ENCODE measurements around the gene TYMS.
"Not testable (repeated sequence)": the region's sequence is repeated elsewhere in the genome, so short reads cannot be mapped to it uniquely, and the experiment has no call there.

Gene TYMS

DNA sequence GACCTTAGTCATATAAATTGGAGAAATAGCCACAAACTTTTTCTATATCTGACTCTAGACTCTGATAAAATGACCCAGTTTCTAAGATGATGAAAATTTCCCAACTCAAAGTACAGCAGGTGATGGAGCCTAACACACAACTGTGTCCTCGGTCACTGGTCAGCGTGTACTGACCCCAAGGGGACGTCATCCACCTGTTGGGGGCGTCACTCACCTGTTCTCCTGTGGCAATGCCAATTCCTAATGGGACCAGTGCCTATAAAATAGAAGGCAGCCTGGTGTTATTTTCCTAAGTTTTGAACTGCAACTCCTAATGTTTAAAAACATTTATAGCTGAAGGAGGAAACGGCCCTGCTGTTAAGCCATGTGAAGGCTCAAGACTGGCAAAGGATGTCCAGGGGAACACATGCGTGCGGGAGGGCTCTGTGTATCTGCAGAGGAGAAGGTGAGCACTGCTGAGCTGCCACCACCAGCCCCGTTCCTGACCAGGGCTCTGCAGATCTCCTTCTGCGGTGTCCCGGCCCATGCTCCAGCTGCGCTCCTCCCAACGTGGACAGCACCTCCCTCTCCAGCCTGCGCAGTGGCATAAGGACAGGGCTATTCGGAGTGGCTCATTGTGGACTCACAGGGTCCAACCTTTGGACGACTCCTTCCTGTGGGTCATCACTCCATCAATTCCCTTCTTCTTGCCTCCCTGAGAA, 21.2 kb downstream of the TYMS start:
- DNase-seq (ENCODE audit: low read depth) = no peak

DNA sequence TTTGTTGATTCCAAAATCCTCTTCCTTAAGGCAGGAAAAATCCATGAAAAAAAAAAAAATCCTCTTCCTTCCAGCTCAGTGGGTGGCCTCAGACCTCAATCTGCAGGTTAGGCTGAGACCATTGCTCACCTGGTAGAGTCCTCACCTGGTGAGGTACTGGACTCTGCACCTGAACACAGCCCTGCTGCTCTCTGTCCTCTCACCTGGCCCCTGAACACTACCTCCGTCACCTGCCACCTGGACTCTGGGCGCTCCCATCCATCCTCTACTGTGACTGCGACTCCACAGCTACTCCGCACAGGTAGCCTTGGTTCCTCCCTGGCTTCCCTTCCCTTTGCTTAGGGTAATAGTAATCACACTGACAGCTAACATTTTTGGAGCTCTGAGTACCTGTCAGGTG, 22.1 kb downstream of the TYMS start:
- DNase-seq (ENCODE audit: low read depth) = no peak

DNA sequence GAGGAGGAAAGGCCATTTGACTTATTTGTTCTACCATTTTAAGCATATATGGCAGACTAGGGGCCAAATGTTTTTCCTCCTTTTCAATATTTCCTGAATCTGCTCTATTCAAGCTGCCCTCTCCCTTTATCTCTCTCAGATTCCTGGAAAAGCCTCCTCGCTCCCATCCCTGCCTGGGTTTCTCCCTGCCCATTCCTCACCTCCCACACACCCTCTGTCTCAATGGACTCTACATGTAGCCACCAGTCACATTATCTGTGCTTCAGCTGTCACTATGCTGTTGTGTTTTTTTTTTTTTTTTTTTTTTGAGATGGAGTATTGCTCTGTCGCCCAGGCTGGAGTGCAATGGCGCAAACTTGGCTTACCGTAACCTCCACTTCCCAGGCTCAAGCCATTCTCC, 22.9 kb downstream of the TYMS start:
- DNase-seq (ENCODE audit: low read depth) = no peak

DNA sequence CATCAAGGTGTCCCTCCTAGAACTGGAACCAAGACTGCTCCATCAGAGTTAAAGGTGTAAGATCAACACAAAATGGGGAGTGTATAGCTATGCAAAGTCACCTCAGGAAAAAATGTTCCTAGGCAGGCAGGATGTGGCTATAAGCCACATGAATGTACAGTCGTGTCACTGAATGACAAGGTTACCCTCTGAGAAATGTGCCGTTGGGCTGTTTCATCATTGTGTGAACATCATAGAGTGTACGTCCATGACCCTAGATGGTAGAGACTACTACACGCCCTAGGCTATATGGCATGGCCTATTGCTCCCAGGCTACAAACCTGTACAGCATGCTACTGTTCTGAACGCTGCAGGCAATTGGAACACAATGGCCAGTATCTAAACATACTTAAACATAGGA, 24.5 kb downstream of the TYMS start:
- DNase-seq (ENCODE audit: low read depth) = no peak

DNA sequence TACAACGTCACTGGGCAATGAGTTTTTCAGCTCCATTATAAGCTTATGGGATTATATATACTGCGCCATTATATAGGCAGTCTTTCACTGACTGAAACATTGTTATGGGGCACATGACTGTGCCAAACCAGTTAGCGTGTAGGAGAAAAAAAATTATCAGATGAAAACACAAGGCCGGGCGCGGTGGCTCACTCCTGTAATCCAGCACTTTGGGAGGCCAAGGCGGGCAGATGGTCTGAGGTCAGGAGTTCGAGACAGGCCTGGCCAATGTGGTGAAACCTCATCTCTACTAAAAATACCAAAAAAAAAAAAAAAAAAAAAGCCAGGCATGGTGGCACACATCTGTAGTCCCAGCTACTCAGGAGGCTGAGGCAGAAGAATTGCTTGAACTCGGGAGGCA, 25.0 kb downstream of the TYMS start:
- not testable (repeated sequence) for DNase-seq (ENCODE audit: low read depth)

DNA sequence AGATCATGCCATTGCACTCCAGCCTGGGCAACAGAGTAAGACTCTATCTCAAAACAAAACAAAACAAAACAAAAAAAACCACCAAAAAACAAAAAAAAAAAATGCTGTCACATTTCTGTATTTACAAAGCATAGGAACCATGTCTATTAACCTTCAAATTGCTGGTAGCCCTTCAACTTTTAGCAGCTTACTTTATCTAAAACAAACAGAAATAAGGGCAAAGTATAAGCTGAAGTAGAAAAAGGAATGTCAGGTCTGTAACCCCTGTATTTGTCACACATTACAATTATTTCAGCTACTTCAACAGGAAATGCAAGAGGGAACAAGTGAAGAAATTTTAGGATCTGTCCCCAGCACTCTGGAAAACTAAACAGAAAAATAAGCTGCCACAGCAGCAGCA, 25.4 kb downstream of the TYMS start:
- DNase-seq (ENCODE audit: low read depth) = no peak

DNA sequence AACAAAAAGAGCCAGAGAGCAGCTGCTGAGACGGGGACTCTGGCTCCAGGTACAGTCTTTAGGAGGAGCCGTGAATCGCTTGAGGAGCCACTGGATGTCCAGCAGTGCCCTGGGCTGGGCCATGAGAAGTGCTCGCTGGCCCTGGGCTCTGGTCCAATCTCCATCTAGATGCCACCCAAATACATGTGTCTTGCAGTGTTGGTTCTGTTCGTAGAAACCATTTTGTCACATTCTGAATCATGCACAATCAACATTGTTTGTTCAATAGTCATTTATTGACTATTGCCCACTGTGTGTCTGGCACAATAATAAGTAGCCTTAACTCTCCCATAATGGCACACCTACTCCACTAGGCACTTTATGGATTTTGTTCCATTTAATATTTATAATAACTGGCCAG, 26.1 kb downstream of the TYMS start:
- no peak for DNase-seq (ENCODE audit: low read depth)

DNA sequence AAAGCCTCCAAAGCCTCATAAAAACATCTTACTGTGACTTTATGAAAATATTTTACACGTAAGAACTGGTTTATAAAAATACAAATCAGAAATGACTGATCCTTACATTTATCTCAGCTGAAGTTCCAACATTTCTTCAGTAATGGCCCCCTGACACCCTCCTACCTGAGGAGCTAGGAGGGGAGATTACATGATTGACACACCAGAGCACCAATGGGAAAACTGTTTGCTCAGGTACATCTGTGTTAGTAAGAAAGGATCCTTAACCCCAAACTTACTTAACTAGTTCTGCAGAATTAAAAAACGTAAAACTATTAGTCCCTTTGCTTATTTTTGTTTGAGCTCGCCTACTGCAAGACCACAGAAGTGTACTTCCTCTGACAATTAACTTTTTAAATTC, 28.0 kb downstream of the TYMS start:
- no peak for DNase-seq (ENCODE audit: low read depth)

DNA sequence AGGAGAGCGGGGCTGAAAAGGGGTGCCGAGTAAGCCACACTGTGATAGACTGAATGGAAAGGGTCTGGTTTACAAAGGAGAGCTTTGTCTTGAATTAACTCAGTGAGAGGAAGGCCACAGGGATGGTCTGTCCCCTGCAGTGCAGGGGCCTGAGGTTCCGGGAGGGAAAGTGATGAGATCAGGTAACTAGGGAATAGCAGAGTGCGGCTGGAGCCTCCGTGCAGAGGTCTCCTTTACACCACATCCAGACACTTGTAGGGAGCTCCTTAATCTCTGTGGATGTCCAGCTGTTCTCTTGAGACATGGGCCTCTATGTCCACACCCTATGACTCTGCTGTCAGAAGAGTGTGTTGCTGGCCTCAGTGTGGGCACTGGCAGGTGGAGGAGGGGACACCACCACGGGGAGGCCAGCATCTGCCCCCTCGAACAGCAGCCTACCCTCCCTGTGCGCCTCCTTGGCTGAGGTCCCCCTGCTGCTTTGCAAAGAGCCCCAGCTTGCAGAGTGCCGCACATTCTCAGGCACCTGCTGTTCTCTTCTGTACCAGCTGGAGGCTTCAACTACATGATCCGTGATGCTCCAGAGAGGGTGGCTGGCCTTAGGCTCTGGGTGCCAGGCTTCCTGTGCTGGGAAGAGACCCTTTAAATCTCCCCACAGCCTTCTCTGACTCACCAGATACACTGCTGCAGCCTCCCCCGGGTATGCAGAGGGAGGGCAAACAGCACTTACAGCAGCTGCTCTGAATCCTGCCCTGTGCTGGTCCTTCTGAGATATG, 29.1 kb downstream of the TYMS start:
- DNase-seq (ENCODE audit: low read depth) = no peak

DNA sequence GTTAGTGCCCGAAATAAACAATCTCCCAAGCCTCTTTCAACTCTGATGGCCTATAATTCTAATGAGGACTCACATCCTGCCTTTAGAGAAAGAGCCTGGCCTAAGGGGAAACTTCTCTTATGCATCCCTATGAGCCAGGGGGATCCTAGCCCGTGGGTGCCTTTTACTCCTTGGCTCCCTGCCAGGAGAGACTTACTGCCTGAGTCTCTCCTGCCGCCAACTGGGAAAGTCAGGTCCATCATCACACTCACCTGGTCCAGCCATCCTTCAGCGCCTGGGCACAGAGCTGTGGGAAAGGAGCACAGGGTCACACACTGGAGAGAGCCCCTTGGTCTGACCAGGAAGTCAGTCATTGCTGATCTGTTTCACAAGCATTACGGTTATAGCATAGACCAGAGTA, 30.9 kb downstream of the TYMS start:
- no peak for DNase-seq (ENCODE audit: low read depth)

DNA sequence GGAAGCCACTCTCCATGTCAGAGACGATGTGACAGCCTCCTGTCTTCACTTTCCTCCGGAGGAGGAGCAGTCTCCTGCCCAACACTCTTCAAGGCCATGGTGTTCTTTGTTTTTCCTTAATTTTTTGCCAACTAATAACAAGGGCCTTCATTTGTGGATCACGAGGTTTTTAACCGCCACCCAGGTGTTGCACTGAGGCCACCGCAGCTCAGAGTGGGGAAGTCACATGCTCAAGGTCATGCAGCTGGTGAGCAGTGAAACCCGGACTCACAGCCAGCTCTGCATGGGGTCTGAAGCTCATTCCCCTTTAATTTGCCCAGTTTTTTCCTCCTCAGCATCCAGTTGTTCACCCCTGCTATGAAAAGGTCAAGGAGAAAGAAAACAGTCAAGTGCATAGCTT, 35.4 kb downstream of the TYMS start:
- DNase-seq (ENCODE audit: low read depth) = no peak

DNA sequence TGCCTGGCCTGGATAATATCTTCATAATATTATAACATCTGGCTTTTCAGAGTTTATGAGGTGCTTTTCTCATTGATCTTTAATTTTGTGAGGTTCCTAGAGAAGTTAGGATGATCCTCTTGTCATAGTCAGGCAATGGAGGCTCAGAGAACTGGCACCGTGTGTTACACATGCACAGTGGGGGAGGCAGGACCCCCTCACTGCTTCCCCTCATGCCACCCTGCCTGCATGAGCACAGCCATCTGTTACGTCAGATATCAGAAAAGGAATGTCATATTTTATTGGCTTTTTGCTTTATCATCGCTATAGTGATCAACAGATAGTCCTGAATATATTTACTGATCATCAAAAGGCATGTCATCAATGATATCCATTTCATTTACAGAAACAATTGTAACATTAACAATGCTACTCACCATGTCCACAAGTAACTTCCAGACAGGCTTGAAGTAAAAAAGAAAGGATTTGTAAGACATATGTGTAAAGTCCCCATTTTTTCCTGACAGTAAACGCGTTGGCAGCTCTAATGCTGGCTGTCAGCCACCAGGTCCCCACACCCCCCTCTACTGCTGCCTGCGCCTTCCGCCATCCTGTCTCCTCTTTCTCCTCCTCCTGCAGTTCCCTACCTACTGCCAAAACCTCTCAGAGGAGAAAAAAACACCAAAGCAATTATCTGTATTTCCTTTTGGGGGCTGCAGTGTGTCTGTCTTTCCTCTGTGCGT, 36.2 kb downstream of the TYMS start:
- DNase-seq (ENCODE audit: low read depth) = no peak

DNA sequence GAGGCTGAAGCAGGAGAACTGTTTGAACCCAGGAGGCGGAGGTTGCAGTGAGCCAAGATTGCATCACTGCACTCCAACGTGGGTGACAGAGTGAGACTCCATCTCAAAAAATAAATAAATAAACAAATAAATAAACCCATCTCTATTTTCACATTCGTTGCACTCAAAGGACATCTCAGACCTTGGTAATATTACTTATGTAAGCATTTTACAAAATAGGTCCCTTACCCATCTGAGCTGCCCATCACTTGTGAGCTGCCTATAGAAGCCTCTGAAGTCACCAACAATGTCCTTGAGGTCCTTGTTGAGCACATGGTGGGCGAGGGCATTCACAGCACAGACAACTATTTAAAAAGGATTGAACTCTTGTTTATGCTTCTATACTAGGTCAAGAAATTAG, 39.6 kb downstream of the TYMS start:
- no peak for DNase-seq (ENCODE audit: low read depth)

DNA sequence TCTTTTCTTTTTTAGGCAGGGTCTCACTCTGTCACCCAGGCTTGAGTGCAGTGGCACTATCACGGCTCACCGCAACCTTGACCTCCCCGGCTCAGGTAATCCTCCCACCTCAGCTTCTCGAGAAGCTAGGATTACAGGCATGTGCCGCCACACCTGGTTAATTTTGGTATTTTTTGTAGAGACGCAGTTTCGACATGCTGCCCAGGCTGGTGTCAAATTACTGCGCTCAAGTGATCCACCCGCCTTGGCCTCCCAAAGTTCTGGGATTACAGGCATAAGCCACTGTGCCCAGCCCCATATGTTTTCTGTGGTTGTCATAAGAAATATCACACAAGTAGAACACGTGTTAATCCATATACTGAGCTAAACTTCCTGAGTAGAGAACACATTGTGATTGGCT, 40.3 kb downstream of the TYMS start:
- DNase-seq (ENCODE audit: low read depth) = no peak

DNA sequence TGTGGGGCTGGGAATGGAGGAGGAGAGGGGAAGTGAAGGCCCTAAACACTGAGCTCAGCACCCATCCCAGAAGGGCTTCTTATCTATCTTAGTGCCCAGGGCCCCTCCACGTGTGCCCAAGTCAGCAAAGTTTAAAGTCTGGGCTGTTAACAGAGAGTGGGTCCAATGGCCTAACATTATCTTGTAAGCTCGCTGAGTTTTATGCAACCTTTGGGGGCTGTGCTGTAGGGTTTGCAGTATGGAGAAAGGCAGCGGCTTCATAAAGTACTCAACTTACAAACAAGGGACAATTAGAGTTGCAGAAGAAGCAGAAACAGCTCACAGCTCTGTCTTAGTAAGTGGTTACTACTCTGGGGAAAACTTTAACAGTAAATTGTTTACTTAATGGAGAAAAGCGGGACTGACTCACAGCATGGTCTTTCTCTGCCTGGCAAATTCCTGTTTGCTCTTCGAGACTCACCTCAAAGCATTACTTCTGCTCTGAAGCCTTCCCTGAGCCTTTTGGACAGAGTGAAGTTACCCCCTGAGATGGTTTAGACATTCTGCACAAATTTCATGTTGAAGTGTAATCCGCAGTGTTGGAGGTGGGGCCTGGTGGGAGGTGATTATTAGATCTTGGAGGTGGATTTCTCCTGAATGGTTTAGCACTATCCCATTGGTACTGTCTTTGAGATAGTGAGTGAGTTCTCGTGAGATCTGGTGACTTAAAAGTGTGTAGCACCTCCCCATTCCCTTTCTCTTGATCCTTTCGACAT, 45.9 kb downstream of the TYMS start:
- no peak for DNase-seq (ENCODE audit: low read depth)

DNA sequence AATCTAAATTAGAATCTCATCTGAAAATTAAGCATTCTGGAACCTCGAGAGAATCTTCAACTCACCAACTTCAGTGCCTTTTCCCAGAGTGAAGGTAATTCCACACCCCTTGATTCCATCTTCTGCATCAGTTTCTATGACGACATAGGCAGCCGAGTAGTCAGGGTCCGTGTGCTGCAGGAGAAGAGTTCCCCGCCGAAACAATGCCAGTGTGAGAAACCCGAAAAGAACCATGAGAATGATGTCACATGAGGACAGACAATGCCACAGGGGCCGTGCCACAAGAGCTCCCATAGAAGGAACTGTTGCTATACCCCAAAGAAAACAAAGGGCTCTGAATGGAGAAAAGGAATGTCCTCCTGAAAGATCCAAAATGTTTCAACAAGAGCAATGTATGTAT, 49.0 kb downstream of the TYMS start:
- DNase-seq (ENCODE audit: low read depth) = no peak

DNA sequence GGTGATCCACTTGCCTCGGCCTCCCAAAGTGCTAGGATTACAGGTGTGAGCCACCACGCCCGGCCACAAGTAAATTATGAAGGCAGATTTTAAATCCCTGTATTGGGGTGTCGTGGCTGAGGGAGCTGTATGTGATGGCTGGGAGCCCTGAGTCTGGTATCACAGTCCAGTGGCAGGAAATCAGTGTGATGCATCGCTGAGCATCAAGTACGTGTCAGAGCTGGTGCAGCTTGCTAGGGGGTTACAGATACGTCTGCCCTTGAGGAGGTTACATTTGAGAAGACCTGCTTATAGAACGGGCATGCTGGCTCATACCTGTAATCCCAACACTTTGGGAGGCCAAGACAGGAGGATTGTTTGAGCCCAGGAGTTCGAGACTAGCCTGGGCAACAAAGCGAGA, 50.6 kb downstream of the TYMS start:
- no peak for DNase-seq (ENCODE audit: low read depth)

DNA sequence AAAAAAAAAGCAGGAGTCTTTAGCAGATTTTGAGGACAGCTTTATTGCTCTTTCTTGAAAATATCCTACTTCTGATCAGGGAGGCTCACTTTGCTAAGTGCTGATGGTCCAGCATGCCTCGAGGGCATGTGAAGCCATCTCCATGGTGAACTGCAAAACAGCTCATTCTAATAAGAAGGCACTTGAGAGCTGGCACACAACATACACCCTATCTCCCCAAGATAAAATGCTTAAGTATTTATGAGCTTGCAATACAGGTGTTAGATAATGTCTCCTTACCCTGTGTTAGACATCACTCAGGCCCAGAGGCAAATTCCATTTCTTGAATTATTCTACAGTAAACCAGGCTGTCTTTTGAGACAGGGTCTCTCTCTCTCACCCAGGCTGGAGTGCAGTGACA, 52.3 kb downstream of the TYMS start:
- DNase-seq (ENCODE audit: low read depth) = no peak

DNA sequence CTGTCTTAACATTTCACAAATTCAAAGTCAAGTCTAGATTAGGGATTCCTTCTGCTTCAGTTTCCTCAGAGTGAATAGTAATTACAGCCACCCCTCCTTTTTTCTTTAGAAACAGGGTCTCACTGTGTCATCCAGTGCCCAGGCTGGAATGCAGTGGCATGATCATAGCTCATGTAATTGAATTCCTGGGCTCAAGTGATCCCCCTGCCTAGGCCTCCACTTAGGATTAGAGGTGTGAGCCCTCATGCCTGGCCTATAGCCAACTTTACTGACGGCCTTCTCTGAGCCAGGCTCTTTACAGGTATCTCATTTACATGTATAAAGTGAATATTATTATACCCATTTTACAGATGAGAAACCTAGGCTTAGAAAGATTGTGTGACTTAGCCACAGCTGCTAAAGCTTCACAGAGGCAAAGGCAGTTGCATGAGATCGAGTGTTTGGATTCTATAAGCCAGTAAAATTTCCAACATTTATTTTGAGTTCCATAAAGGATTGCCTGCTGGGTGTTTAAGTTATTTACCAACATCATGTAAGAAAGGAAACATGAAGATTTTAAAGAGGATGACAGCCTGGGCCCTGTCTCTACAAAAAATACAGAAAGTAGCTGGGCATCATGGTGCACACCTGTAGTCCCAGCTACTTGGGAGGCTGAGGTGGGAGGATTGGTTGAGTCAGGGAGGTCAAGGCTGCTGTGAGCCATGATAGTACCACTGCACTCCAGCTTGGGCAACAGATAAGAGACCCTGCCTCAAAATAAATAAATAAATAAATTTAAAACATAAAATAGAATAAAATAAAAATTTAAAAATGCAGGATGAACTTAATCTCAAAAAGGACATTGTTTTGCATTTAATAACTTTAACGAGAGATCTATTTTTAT, 53.2 kb downstream of the TYMS start:
- DNase-seq (ENCODE audit: low read depth) = no peak

DNA sequence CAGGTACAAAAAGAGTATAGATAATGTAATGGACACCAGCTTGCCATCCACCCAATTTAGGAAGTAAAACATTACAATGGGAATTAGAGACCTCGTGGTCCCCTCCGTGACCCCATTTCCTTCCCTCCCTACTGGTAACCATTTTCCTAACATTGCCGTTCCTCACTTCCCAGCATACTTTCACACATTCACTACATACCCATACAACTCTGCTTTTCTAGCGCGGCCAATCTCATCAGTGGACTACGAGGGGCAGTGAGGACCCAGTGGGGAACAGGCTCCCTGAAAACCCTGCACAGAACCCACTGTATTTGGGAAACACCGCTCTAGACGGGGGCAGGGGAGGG, 53.8 kb downstream of the TYMS start:
- no peak for DNase-seq (ENCODE audit: low read depth)

DNA sequence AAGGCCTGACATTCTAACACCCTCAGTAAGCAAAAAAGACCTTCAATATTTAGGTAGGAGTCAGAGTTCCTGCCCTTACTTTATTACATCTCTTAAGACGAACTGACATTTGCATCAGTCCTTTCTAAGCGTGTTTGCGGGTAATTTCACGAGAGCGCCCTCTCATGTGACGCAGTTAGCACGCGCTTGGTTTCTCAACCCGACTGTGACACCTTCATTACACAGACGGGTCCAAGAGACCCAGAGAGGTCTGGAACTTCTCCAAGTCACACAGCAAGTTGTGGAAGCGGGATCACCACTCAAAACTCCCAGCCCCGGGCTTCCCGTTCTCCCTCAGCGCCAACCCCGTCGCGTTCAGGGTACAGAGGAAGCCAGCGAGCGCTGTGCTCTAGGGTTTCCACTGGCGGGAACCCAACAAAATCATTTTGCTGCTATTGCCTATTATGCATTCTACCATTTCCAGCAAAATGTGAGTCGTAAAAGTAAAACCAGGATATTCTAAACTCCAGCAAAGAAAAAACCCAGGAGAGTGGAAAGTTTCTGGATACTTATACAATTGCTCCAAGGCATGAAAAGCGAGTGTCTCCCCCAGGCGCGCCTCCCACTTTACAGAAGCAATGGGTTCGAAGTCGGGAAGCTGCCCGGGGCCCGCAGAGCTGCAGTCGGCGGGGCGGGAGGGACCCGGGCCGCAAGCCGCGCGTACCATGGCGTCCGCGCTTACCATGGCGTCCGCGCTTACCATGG, 54.4 kb downstream of the TYMS start:
- peak; percentile 42 for DNase-seq (ENCODE audit: low read depth)

Data from activated T-helper 1 cell treated with Interleukin-2 at 50 U/mL for 16 hours (primary cell).